Subcutaneous abdominal adipose tissue (tissue), 5 donors: Measurements from ENCODE around the gene GPC5.

ENCODE experiments used
- H3K27ac ChIP-seq: one replicate; pipeline ENCODE4 v1.7.0; 2013; ENCODE audit warnings: low read depth, mild to moderate bottlenecking, inconsistent platforms, low read length, moderate library complexity
- H3K27me3 ChIP-seq, 5 donors: one replicate each; pipeline ENCODE4 v1.7.0; 2013; ENCODE audit warnings: low read length in 5 of 5, inconsistent platforms in 1 of 5; ENCODE audit not compliant: control insufficient read depth in 5 of 5, insufficient read depth in 4 of 5
- H3K36me3 ChIP-seq, 5 donors: one replicate each; pipeline ENCODE4 v1.7.0; 2013; ENCODE audit warnings: low read length in 5 of 5; ENCODE audit not compliant: control insufficient read depth in 5 of 5, insufficient read depth in 5 of 5
- H3K4me1 ChIP-seq, 5 donors: one replicate each; pipeline ENCODE4 v1.7.0; 2013; ENCODE audit warnings: low read length in 5 of 5, mild to moderate bottlenecking in 3 of 5, moderate library complexity in 1 of 5; ENCODE audit not compliant: control insufficient read depth in 5 of 5, insufficient read depth in 5 of 5
- H3K4me3 ChIP-seq, 5 donors: one replicate each; pipeline ENCODE4 v1.7.0; 2013; ENCODE audit warnings: low read length in 5 of 5, low read depth in 1 of 5
- H3K9ac ChIP-seq, 5 donors: one replicate each; pipeline ENCODE4 v1.7.0; 2013; ENCODE audit warnings: low read length in 5 of 5, mild to moderate bottlenecking in 4 of 5, moderate library complexity in 3 of 5
- H3K9me3 ChIP-seq, 5 donors: one replicate each; pipeline ENCODE4 v1.7.0; 2013; ENCODE audit warnings: low read length in 5 of 5; ENCODE audit not compliant: control insufficient read depth in 5 of 5
- donor health status: healthy.
- donor health status: healthy.
- donor health status: healthy.
- donor health status: healthy.
- donor health status: healthy.

GPC5 gene

GRCh38 chr13:92433963-92434362 is 1035.5 kb downstream of the GPC5 start:
- Histone ChIP-seq H3K9me3 (no peaks in the 10 kb centered on the region), H3K4me3 (no peak overlapping the region), H3K9ac (no peak overlapping the region), H3K27ac (no peak overlapping the region), H3K27me3 (no peaks in the 10 kb centered on the region), H3K4me1 (no peaks in the 10 kb centered on the region), H3K36me3 (no peaks in the 10 kb centered on the region)

- no peak overlapping the region for H3K4me3 ChIP-seq
Measured at GRCh38 chr13:92436924-92437323, 1038.5 kb downstream of the GPC5 start.

DNA sequence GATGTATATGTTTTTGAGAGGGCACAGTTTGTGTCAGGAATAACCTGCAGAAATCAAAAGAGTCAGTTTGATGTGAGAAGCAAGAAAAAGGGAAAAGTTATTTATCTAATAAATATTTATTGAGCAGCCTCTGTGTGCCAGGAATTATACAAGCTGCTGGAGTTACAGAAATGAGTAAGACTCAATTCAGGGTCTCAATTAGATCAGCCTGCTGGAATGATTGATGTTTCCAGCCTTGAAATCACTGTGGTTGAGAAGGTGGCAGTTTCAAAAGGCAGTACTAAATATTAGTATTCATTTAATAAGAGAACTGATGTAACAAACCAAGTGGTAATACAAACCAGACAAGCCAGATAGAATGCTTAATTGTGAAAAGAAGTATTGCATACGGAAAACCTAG is 1045.8 kb downstream of the GPC5 start:
- H3K4me1 ChIP-seq: no peaks in the 10 kb centered on the region
- H3K4me3 ChIP-seq: no peak overlapping the region
- H3K9ac ChIP-seq: no peak overlapping the region
- H3K36me3 ChIP-seq: no peaks in the 10 kb centered on the region
- no peak overlapping the region for H3K27ac ChIP-seq
- H3K9me3 ChIP-seq: peaks cover 0 to 2% (median 0%) of the 10 kb centered on the region in 5 donors
- H3K27me3 ChIP-seq: no peaks in the 10 kb centered on the region

More at GRCh38 chr13:92436924-92437323, 1038.5 kb downstream of the GPC5 start:
- H3K27me3 ChIP-seq: no peaks in the 10 kb centered on the region
- H3K27ac ChIP-seq: no peak overlapping the region
- no peaks in the 10 kb centered on the region for H3K9me3 ChIP-seq
- H3K4me1 ChIP-seq: no peaks in the 10 kb centered on the region
- no peak overlapping the region for H3K9ac ChIP-seq
- H3K36me3 ChIP-seq: no peaks in the 10 kb centered on the region

GRCh38 chr13:92451060-92451459 is 1052.6 kb downstream of the GPC5 start:
- Histone ChIP-seq H3K27me3 (no peaks in the 10 kb centered on the region), H3K36me3 (no peaks in the 10 kb centered on the region), H3K27ac (no peak overlapping the region), H3K4me3 (no peak overlapping the region), H3K4me1 (no peaks in the 10 kb centered on the region), H3K9me3 (no peaks in the 10 kb centered on the region), H3K9ac (no peak overlapping the region)

- H3K36me3 ChIP-seq: no peaks in the 10 kb centered on the region
- H3K27ac ChIP-seq: no peak overlapping the region
- no peaks in the 10 kb centered on the region for H3K27me3 ChIP-seq
- no peaks in the 10 kb centered on the region for H3K4me1 ChIP-seq
- no peak overlapping the region for H3K4me3 ChIP-seq
- no peak overlapping the region for H3K9ac ChIP-seq
- H3K9me3 ChIP-seq: no peaks in the 10 kb centered on the region
Measured at GRCh38 chr13:92452840-92453239, 1054.4 kb downstream of the GPC5 start.

- H3K9ac ChIP-seq: no peak overlapping the region
Measured at GRCh38 chr13:92459306-92459705, 1060.9 kb downstream of the GPC5 start.

DNA sequence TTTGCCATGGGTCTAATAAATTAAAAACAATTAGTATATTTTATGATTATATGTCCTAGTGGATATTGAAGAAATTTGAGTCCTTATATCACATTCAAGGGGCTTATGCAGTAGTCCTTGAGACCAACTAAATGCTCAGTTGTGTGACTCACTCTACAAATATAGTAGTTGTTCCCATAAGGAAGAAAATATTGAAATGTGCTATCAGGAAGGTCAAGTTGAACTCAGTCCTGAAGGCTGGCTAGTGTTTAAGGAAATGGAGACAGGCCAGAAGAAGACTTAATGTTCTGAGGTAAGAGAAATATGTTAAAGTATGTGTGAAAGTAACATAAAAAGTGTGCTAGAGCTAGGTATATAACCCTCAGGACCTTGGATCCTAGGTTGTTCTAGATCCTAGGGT is 1062.1 kb downstream of the GPC5 start:
- Histone ChIP-seq H3K36me3 (no peaks in the 10 kb centered on the region), H3K9ac (no peak overlapping the region), H3K27me3 (no peaks in the 10 kb centered on the region), H3K4me3 (no peak overlapping the region), H3K4me1 (no peaks in the 10 kb centered on the region), H3K9me3 (no peaks in the 10 kb centered on the region), H3K27ac (no peak overlapping the region)

More at GRCh38 chr13:92459306-92459705, 1060.9 kb downstream of the GPC5 start:
- no peaks in the 10 kb centered on the region for H3K9me3 ChIP-seq
- no peaks in the 10 kb centered on the region for H3K4me1 ChIP-seq
- H3K36me3 ChIP-seq: no peaks in the 10 kb centered on the region
- H3K27me3 ChIP-seq: no peaks in the 10 kb centered on the region
- H3K4me3 ChIP-seq: no peak overlapping the region
- no peak overlapping the region for H3K27ac ChIP-seq

- no peaks in the 10 kb centered on the region for H3K36me3 ChIP-seq
- H3K9me3 ChIP-seq: no peaks in the 10 kb centered on the region
- no peaks in the 10 kb centered on the region for H3K4me1 ChIP-seq
- no peak overlapping the region for H3K27ac ChIP-seq
- no peaks in the 10 kb centered on the region for H3K27me3 ChIP-seq
- no peak overlapping the region for H3K4me3 ChIP-seq
- H3K9ac ChIP-seq: no peak overlapping the region
Measured at GRCh38 chr13:92461402-92461801, 1063.0 kb downstream of the GPC5 start.

GRCh38 chr13:92461831-92462230 is 1063.4 kb downstream of the GPC5 start:
- no peaks in the 10 kb centered on the region for H3K36me3 ChIP-seq
- H3K4me1 ChIP-seq: no peaks in the 10 kb centered on the region
- no peak overlapping the region for H3K4me3 ChIP-seq
- no peaks in the 10 kb centered on the region for H3K9me3 ChIP-seq
- H3K9ac ChIP-seq: no peak overlapping the region
- H3K27ac ChIP-seq: no peak overlapping the region
- H3K27me3 ChIP-seq: no peaks in the 10 kb centered on the region

- Histone ChIP-seq H3K4me3 (no peak overlapping the region), H3K4me1 (no peaks in the 10 kb centered on the region), H3K27ac (no peak overlapping the region), H3K9ac (no peak overlapping the region), H3K9me3 (no peaks in the 10 kb centered on the region), H3K36me3 (no peaks in the 10 kb centered on the region), H3K27me3 (no peaks in the 10 kb centered on the region)
Measured at GRCh38 chr13:92463134-92463533, 1064.7 kb downstream of the GPC5 start.
